Measurements from ENCODE around the gene NIM1K.

The NIM1K gene

GRCh38 chr5:43168175-43168574, 23.9 kb upstream of the NIM1K start:
- ATAC-seq = no peak
- TF ChIP-seq OSR1 (CRISPR knock-in tag; IDR thresholded peaks at IDR 0.05) = no peak
- no peak for TF ChIP-seq ARNTL (CRISPR knock-in tag; IDR thresholded peaks at IDR 0.05; ENCODE audit: borderline replicate concordance, low read depth)
- no peak for TF ChIP-seq BACH2 (CRISPR knock-in tag; IDR thresholded peaks at IDR 0.05; ENCODE audit: borderline replicate concordance)
- TF ChIP-seq TCF4 (CRISPR knock-in tag; IDR thresholded peaks at IDR 0.05; ENCODE audit: borderline replicate concordance) = no peak
- no peak for TF ChIP-seq TSHZ2 (CRISPR knock-in tag; IDR thresholded peaks at IDR 0.05)
- TF ChIP-seq PPARA (CRISPR knock-in tag; IDR thresholded peaks at IDR 0.05; ENCODE audit: borderline replicate concordance) = no peak
- no peak for TF ChIP-seq SNAI2 (CRISPR knock-in tag; IDR thresholded peaks at IDR 0.05)
- no peak for TF ChIP-seq ESRRG (CRISPR knock-in tag; IDR thresholded peaks at IDR 0.05)

GRCh38 chr5:43171451-43171850, 20.6 kb upstream of the NIM1K start:
- TF ChIP-seq TCF4 (CRISPR knock-in tag; IDR thresholded peaks at IDR 0.05; ENCODE audit: borderline replicate concordance) (no peak), PPARA (CRISPR knock-in tag; IDR thresholded peaks at IDR 0.05; ENCODE audit: borderline replicate concordance) (no peak), TOX (CRISPR knock-in tag; IDR thresholded peaks at IDR 0.05; ENCODE audit: borderline replicate concordance) (no peak), BACH2 (CRISPR knock-in tag; IDR thresholded peaks at IDR 0.05; ENCODE audit: borderline replicate concordance) (no peak), ESRRG (CRISPR knock-in tag; IDR thresholded peaks at IDR 0.05) (no peak), ZNF8 (CRISPR knock-in tag; IDR thresholded peaks at IDR 0.05) (no peak), ZNF70 (CRISPR knock-in tag; IDR thresholded peaks at IDR 0.05) (no peak)
- no peak for ATAC-seq

- TF ChIP-seq POU6F1 (CRISPR knock-in tag; IDR thresholded peaks at IDR 0.05; ENCODE audit: borderline replicate concordance, low read depth) = no peak
- no peak for TF ChIP-seq ZNF70 (CRISPR knock-in tag; IDR thresholded peaks at IDR 0.05)
- TF ChIP-seq ZFP3 (CRISPR knock-in tag; IDR thresholded peaks at IDR 0.05) = no peak
- no peak for TF ChIP-seq BACH2 (CRISPR knock-in tag; IDR thresholded peaks at IDR 0.05; ENCODE audit: borderline replicate concordance)
- no peak for TF ChIP-seq ZC3H10 (CRISPR knock-in tag; IDR thresholded peaks at IDR 0.05)
- TF ChIP-seq ZNF565 (CRISPR knock-in tag; conservative IDR thresholded peaks at IDR 0.05; ENCODE audit: low read depth) = no peak
- TF ChIP-seq CSRNP3 (CRISPR knock-in tag; IDR thresholded peaks at IDR 0.05) = no peak
- ATAC-seq = no peak
These were observed 20.1 kb upstream of the NIM1K start for GRCh38 chr5:43171926-43172325.

- TF ChIP-seq BACH2 (CRISPR knock-in tag; IDR thresholded peaks at IDR 0.05; ENCODE audit: borderline replicate concordance) (no peak), TSHZ2 (CRISPR knock-in tag; IDR thresholded peaks at IDR 0.05) (no peak), ZNF70 (CRISPR knock-in tag; IDR thresholded peaks at IDR 0.05) (no peak), CREB5 (CRISPR knock-in tag; IDR thresholded peaks at IDR 0.05; ENCODE audit: low read depth) (no peak), ARNTL (CRISPR knock-in tag; IDR thresholded peaks at IDR 0.05; ENCODE audit: borderline replicate concordance, low read depth) (no peak), POU6F1 (CRISPR knock-in tag; IDR thresholded peaks at IDR 0.05; ENCODE audit: borderline replicate concordance, low read depth) (no peak), ESRRG (CRISPR knock-in tag; IDR thresholded peaks at IDR 0.05) (no peak), PPARA (CRISPR knock-in tag; IDR thresholded peaks at IDR 0.05; ENCODE audit: borderline replicate concordance) (no peak), OSR1 (CRISPR knock-in tag; IDR thresholded peaks at IDR 0.05) (no peak), ZNF565 (CRISPR knock-in tag; conservative IDR thresholded peaks at IDR 0.05; ENCODE audit: low read depth) (no peak), PATZ1 (CRISPR knock-in tag; IDR thresholded peaks at IDR 0.05; ENCODE audit: borderline replicate concordance) (no peak), ISL1 (CRISPR knock-in tag; IDR thresholded peaks at IDR 0.05) (no peak)
- ATAC-seq = no peak
These were observed 19.2 kb upstream of the NIM1K start for GRCh38 chr5:43172779-43173178.
